ENCODE data around the gene TGFBI.

DNA sequence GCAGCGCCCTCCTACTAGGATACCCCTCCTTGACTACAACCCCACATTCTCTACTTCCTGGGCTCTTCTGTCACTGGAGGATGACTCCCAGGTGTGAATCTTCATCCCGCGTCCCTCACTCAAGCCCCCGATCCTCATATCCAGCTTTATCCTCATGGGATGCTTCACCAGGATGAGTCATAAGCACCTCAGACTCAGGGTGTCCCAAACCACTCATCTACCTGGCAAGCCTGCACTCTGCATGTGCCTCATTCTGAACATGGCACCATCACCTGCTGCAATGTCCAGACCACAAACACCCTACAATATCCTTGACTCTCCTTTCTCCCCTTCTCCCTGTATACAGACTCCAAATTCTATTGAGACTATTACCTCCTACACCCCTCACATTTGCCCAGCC lies 1.5 kb upstream of the TGFBI start:
- TF ChIP-seq, protein P1, sequence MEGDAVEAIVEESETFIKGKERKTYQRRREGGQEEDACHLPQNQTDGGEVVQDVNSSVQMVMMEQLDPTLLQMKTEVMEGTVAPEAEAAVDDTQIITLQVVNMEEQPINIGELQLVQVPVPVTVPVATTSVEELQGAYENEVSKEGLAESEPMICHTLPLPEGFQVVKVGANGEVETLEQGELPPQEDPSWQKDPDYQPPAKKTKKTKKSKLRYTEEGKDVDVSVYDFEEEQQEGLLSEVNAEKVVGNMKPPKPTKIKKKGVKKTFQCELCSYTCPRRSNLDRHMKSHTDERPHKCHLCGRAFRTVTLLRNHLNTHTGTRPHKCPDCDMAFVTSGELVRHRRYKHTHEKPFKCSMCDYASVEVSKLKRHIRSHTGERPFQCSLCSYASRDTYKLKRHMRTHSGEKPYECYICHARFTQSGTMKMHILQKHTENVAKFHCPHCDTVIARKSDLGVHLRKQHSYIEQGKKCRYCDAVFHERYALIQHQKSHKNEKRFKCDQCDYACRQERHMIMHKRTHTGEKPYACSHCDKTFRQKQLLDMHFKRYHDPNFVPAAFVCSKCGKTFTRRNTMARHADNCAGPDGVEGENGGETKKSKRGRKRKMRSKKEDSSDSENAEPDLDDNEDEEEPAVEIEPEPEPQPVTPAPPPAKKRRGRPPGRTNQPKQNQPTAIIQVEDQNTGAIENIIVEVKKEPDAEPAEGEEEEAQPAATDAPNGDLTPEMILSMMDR (conservative IDR thresholded peaks at IDR 0.05; ENCODE audit: low read depth, low read length), result no peak
- no peak for TF ChIP-seq EZH2 (IDR thresholded peaks at IDR 0.05; ENCODE audit: borderline replicate concordance, low read depth, low read length, poor library complexity, severe bottlenecking)
